OCI-LY1 (cell line): Measurements from ENCODE around the gene MTHFSD.

Experiments
- EZH2 ChIP-seq: fragments of 200-600 bp; sonication (generic), shearing (Covaris generic); IDR thresholded peaks from 2 replicates; pipeline ENCODE4 v1.8.0; 2017; ENCODE audit warnings: borderline replicate concordance, mixed run types, mild to moderate bottlenecking, antibody characterized with exemption, low read length, moderate library complexity, mixed read lengths
- TF ChIP-seq, protein P1 (sequence below): fragments of 200-600 bp; sonication (generic), shearing (Covaris generic); IDR thresholded peaks from 2 replicates; pipeline ENCODE4 v1.5.1; 2017; ENCODE audit warnings: mild to moderate bottlenecking, antibody characterized with exemption, low read length, moderate library complexity, mixed read lengths

DNA sequence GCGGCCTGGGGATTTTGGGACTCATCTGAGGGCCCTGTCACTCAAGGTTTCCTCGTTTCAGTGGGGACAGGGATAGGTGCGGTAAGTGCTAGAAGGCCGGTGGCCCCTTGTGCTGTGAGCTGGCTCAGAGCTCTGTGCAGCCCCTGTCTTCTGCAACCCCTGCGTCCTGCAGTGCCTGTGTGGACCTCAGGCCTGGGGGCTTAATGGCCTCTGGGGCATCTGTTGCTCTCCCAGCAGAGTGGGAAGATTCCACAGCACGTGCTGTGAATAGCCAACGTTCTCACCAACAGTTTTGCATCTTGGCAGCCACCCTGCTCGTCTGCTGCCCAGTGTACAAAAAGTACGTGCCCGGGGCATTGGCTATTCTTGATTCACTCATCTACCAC is 16.5 kb upstream of the MTHFSD start:
- no peak for TF ChIP-seq EZH2
- TF ChIP-seq, protein P1, sequence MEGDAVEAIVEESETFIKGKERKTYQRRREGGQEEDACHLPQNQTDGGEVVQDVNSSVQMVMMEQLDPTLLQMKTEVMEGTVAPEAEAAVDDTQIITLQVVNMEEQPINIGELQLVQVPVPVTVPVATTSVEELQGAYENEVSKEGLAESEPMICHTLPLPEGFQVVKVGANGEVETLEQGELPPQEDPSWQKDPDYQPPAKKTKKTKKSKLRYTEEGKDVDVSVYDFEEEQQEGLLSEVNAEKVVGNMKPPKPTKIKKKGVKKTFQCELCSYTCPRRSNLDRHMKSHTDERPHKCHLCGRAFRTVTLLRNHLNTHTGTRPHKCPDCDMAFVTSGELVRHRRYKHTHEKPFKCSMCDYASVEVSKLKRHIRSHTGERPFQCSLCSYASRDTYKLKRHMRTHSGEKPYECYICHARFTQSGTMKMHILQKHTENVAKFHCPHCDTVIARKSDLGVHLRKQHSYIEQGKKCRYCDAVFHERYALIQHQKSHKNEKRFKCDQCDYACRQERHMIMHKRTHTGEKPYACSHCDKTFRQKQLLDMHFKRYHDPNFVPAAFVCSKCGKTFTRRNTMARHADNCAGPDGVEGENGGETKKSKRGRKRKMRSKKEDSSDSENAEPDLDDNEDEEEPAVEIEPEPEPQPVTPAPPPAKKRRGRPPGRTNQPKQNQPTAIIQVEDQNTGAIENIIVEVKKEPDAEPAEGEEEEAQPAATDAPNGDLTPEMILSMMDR, result no peak
